22Rv1 (cell line): ENCODE measurements around the gene LZTS2.

Source experiments
- CTCF ChIP-seq: fragments of 450-650 bp; IDR thresholded peaks from 2 replicates; pipeline ENCODE4 v1.5.1; 2017; ENCODE audit warnings: mild to moderate bottlenecking
- ZFX ChIP-seq: fragments of 450-650 bp; IDR thresholded peaks from 2 replicates; pipeline ENCODE4 v1.6.1; 2017; ENCODE audit warnings: antibody characterized with exemption, borderline replicate concordance

GRCh38 chr10:101035916-101036702 lies 36.5 kb downstream of the LZTS2 start:
- TF ChIP-seq CTCF: no peak
- TF ChIP-seq ZFX: no peak
